Spinal cord (tissue), 10 donors: ENCODE measurements around the gene KYNU. TPM values are rescaled to one million over a fixed set of nuclear protein-coding genes. Genes with fewer than 3 reads are reported as not detected.
"Not testable (repeated sequence)": the region's sequence is repeated elsewhere in the genome, so short reads cannot be mapped to it uniquely, and the experiment has no call there.

ENCODE experiments used
- DNase-seq, 6 donors: peaks; one replicate each; pipeline versions ENCODE4 v3.0.0 to v3.0.0-alpha.2; 2013 to 2015; ENCODE audit warnings: low spot score in 6 of 6, low read depth in 4 of 6
- H3K27ac ChIP-seq: one replicate; pipeline ENCODE4 v1.5.1; 2013; ENCODE audit warnings: low read depth, low read length, control low read depth
- H3K27me3 ChIP-seq: one replicate; pipeline ENCODE4 v1.6.1; 2013; ENCODE audit warnings: low read length; ENCODE audit not compliant: control insufficient read depth, insufficient read depth
- H3K36me3 ChIP-seq: one replicate; pipeline ENCODE4 v1.6.1; 2013; ENCODE audit warnings: low read length; ENCODE audit not compliant: control insufficient read depth, insufficient read depth
- H3K4me1 ChIP-seq: one replicate; pipeline ENCODE4 v1.6.1; 2013; ENCODE audit warnings: low read length; ENCODE audit not compliant: control insufficient read depth, insufficient read depth
- H3K4me3 ChIP-seq: one replicate; pipeline ENCODE4 v1.5.1; 2013; ENCODE audit warnings: low read depth, low read length, control low read depth
- H3K9me3 ChIP-seq: one replicate; pipeline ENCODE4 v1.6.1; 2013; ENCODE audit warnings: low read length; ENCODE audit not compliant: control insufficient read depth, insufficient read depth
- WGBS: methylation state at CpG from one replicate; pipeline ENCODE4 v1.1.5; 2013; ENCODE audit warnings: missing lambda C conversion rate; ENCODE audit not compliant: insufficient coverage; 5-methylcytosine and 5-hydroxymethylcytosine counted together
- polyA plus RNA-seq, 2 donors: library from polyadenylated mRNA; unstranded; fragments of 120-200 nt; gene quantifications; one replicate each; pipeline ENCODE4 v1.2.1, GENCODE V29; 2013; ENCODE audit not compliant: insufficient read length in 2 of 2
- total RNA-seq, 2 donors: library from RNA; depleted of rRNA in 1 of 2; stranded (reverse); fragments of 120-200 nt in 1 of 2; fragments of >200 nt in 1 of 2; gene quantifications; one replicate each; pipeline versions ENCODE4 v1.2.3 to v1.2.4, GENCODE V29; 2013 to 2014
- donor health status: healthy.

Gene KYNU
- total and polyA plus RNA-seq, 4 donors: 0.39 to 2.4 (median 1.2) TPM

GRCh38 chr2:142869065-142869460 lies 8.4 kb upstream of the KYNU start:
- DNase-seq, H3K9me3 ChIP-seq, H3K27me3 ChIP-seq, H3K36me3 ChIP-seq, H3K4me1 ChIP-seq, H3K27ac ChIP-seq, H3K4me3 ChIP-seq: not testable (repeated sequence)
- WGBS: 100% methylated on average over 4 of the region's 7 CpGs

DNA sequence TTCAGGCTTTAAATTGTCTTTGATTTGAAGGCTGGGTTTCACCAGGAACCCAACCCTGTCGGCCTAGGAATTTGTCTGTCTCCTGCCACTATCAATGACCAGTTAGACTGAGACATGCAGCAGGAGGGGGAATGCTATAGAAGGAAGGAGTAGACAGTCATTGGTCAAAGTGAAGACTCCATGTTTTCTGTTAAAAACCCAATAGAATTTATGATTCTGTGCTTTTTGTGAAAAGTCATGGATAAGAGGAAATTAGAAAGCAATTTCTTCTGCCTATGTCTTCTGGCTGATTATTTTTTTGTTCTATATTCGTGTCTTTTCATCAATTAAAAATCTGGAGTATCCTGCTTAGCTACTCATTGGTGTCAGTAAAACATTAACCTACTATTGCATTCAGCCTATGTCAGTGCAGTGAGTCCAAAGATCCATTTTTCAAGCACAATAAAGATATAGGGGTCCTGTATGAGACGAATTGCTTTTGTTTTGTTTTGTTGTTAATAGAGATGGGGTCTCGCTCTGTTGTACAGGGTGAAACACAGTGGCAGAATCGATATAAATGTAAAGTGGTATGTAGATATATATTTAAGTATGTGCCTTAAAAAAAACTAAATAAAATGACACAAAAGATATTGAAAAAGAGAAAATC lies 7.9 kb upstream of the KYNU start:
- Histone ChIP-seq H3K27ac (no peak overlapping the region), H3K27me3 (no peaks in the 10 kb centered on the region), H3K4me1 (no peaks in the 10 kb centered on the region), H3K36me3 (no peaks in the 10 kb centered on the region), H3K4me3 (no peak overlapping the region), H3K9me3 (no peaks in the 10 kb centered on the region)
- DNase-seq: no peak
- WGBS: 60% methylated on average over 1 of the region's 5 CpGs

DNA sequence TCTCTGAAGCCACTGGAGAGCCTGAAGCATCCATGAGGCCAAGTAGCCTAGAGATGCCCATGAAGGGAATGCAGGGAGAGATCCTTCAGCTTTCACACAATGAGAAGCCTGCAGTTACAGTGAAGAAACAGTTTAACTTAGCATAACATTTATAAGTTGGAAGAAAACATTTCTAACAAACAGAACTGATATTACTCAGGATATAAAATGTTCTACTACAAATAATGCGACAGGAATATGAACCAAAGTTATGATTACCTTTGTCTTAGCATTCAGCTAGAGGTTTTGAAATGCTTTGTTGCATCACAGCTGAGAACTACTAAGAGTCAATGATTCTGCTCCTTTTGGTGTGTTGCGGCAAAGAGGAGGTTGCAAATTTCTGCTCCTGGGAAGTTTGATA lies 6.9 kb upstream of the KYNU start:
- no peaks in the 10 kb centered on the region for H3K4me1 ChIP-seq
- H3K4me3 ChIP-seq: no peak overlapping the region
- no CpG with 5 or more reads among the region's 2 CpGs for WGBS
- no peaks in the 10 kb centered on the region for H3K9me3 ChIP-seq
- H3K27me3 ChIP-seq: no peaks in the 10 kb centered on the region
- no peak for DNase-seq
- H3K36me3 ChIP-seq: no peaks in the 10 kb centered on the region
- H3K27ac ChIP-seq: no peak overlapping the region

DNA sequence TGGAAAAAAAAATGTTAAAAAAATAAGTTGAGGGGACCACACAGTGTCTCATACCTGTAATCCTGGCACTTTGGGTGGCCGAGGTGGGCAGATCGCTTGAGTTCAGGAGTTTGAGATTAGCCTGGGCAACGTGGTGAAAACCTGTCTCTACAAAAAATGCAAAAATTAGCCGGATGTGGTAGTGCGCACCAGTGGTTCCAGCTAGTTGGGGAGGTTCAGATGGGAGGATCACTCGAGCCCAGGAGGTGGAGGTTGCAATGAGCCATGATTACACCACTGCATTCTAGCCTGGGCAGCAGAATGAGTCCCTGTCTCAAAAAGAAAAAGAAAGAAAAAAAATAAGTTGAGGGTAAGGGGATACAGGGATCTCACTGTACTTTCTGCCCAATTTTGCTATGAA lies 6.1 kb upstream of the KYNU start:
- no peaks in the 10 kb centered on the region for H3K27me3 ChIP-seq
- H3K4me1 ChIP-seq: no peaks in the 10 kb centered on the region
- no peaks in the 10 kb centered on the region for H3K36me3 ChIP-seq
- no peak overlapping the region for H3K27ac ChIP-seq
- no peak overlapping the region for H3K4me3 ChIP-seq
- DNase-seq: no peak
- 96% methylated on average over 6 of the region's 6 CpGs for WGBS
- no peaks in the 10 kb centered on the region for H3K9me3 ChIP-seq

DNA sequence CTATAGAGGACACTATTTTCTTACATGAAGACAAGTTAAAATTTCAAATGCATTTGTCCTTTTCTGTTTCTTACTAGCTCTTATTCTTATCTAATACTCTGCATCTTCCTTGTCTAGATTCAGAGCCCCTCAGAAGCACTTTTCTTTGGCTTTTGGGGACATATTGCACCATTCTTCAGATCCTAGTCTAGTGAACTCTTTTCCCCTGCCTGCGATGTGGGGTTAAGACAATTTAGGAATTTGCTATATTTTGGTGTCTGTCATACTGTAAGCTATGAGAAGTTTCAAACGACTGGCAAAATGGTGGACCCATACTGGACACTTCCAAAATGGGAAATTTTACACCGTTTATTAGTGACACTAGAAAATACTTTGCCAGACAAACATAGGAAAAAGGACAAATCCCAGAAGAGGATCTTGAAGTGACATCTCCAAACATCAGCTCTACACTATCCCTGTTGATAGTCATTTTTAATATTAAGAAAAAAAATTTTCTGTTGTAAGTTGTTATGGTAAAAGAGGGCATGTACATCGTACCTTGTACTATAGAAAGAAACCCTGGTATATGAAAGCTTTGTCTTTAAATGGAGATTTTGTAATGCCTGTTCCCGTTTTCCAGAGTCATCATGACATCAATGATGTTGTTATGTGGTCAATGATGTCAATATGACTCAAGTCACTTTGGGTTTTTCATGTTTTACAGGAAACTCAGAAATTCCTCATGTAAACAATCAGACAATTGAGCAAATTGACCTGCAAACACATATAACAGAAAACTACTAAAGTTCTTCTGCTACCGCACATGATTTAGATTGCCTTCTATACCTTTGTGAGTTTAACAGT lies 4.4 kb upstream of the KYNU start:
- Histone ChIP-seq H3K4me1 (no peaks in the 10 kb centered on the region), H3K27me3 (no peaks in the 10 kb centered on the region), H3K27ac (no peak overlapping the region), H3K36me3 (no peaks in the 10 kb centered on the region), H3K9me3 (no peaks in the 10 kb centered on the region), H3K4me3 (no peak overlapping the region)
- no peak for DNase-seq
- 80% methylated on average over 1 of the region's 6 CpGs for WGBS

DNA sequence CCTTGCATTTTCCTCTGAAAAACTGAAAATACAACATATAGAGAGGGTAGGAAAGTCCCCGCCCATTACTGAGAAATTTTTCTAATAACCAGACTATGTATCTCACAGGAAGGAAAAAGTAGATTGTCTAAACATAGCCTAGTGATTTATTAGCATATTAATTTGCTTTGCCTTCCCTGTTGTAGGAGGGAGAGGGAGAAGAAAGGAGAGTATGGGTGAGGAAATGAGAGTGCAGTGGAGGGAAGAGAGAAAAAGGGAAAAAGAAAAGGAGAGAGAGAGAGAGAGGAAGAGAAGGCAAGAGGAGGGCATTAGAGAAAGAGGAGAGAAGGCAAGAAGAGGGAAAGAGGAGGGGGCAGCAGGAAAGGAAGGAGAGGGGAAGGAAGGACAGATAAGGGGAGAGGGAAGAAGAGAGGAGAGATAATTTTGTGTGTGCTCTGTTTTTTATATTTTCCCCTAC lies 3.6 kb upstream of the KYNU start:
- no CpG with 5 or more reads among the region's 1 CpG for WGBS
- Histone ChIP-seq H3K4me3 (no peak overlapping the region), H3K27ac (no peak overlapping the region), H3K9me3 (no peaks in the 10 kb centered on the region), H3K4me1 (no peaks in the 10 kb centered on the region), H3K27me3 (no peaks in the 10 kb centered on the region), H3K36me3 (no peaks in the 10 kb centered on the region)
- no peak for DNase-seq

GRCh38 chr2:142874293-142874814 lies 3.1 kb upstream of the KYNU start:
- no peak for DNase-seq
- Histone ChIP-seq H3K27ac (no peak overlapping the region), H3K4me3 (no peak overlapping the region), H3K36me3 (no peaks in the 10 kb centered on the region), H3K27me3 (no peaks in the 10 kb centered on the region), H3K9me3 (no peaks in the 10 kb centered on the region), H3K4me1 (no peaks in the 10 kb centered on the region)
- WGBS: no CpG with 5 or more reads among the region's 2 CpGs

DNA sequence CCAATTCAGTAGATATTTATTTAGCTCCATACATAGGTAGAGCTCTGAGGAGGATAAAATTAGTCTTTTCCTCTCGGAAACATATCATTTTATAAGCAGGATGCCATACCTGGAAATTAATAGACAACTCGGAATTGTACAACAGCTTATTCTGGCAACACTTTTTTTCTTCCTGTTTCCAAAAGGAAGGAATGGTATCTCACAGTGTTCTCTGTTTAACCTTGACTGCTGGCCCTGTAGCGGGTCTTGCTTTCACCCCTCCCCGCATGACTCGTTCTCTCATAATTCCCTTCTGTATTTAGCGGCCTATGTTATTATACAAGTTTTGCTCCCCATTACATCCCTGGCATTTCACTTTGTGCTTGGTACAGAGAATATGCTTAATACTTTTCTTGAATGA lies 2.5 kb upstream of the KYNU start:
- Histone ChIP-seq H3K36me3 (no peaks in the 10 kb centered on the region), H3K4me3 (no peak overlapping the region), H3K27ac (no peak overlapping the region), H3K4me1 (no peaks in the 10 kb centered on the region), H3K9me3 (no peaks in the 10 kb centered on the region), H3K27me3 (no peaks in the 10 kb centered on the region)
- WGBS: 89% methylated on average over 2 of the region's 6 CpGs
- no peak for DNase-seq

DNA sequence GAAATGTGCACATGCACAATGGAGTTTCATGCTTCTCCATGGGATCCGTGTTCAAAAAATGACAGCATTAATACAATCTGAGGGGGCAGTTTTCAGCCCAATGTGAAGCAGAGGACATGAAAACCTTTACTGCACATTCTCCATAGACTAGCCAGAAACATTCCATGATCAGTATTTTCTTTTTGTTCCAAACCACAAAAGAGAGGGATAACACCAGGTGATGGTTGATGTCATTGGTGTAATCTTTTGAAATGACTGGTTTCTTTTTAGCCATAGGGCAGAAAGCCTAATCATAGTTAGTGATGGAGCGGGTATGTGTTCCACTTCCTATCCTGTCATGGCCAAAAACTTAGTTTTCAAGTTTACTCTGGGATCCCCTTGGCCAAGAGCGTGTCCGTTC lies 1.8 kb upstream of the KYNU start:
- Histone ChIP-seq H3K4me3 (no peak overlapping the region), H3K9me3 (no peaks in the 10 kb centered on the region), H3K27ac (no peak overlapping the region), H3K27me3 (no peaks in the 10 kb centered on the region), H3K4me1 (no peaks in the 10 kb centered on the region), H3K36me3 (no peaks in the 10 kb centered on the region)
- 100% methylated on average over 2 of the region's 4 CpGs for WGBS
- no peak for DNase-seq

- no peak overlapping the region for H3K27ac ChIP-seq
- H3K27me3 ChIP-seq: no peaks in the 10 kb centered on the region
- no peaks in the 10 kb centered on the region for H3K36me3 ChIP-seq
- no peaks in the 10 kb centered on the region for H3K9me3 ChIP-seq
- no peak overlapping the region for H3K4me3 ChIP-seq
- DNase-seq: no peak
- H3K4me1 ChIP-seq: no peaks in the 10 kb centered on the region
- no CpG with 5 or more reads among the region's 2 CpGs for WGBS
Measured at GRCh38 chr2:142876423-142876822, 1.0 kb upstream of the KYNU start.
